GM18520 (cell line): ENCODE measurements around the gene ZNF492.
"Not testable (repeated sequence)": the region's sequence is repeated elsewhere in the genome, so short reads cannot be mapped to it uniquely, and the experiment has no call there.

Source experiments
- ATAC-seq: cut with Tn5 transposase; IDR thresholded peaks from one replicate; pipeline ENCODE4 v1.9.1; 2021; ENCODE audit not compliant: unreplicated experiment

The ZNF492 gene

DNA sequence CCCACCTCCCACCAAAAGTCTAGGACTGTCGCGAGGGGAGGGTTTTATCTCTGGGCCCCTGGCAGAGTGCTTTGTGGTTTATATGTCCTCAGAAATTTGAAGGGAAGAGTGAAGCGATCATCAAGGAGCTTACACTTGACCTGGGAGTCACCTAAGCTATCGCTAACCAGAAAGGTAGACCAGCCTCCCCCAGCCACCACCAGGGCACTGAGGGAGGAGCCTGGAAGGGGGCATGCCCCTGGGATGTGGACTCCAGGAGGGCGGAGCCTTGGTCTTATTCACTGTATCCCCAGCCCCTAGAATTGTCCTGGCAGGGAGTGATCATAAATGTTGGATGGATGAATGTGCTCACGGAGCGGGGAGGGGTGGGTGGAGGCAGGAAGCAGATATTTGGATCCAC lies 16.9 kb upstream of the ZNF492 start:
- ATAC-seq = not testable (repeated sequence)

DNA sequence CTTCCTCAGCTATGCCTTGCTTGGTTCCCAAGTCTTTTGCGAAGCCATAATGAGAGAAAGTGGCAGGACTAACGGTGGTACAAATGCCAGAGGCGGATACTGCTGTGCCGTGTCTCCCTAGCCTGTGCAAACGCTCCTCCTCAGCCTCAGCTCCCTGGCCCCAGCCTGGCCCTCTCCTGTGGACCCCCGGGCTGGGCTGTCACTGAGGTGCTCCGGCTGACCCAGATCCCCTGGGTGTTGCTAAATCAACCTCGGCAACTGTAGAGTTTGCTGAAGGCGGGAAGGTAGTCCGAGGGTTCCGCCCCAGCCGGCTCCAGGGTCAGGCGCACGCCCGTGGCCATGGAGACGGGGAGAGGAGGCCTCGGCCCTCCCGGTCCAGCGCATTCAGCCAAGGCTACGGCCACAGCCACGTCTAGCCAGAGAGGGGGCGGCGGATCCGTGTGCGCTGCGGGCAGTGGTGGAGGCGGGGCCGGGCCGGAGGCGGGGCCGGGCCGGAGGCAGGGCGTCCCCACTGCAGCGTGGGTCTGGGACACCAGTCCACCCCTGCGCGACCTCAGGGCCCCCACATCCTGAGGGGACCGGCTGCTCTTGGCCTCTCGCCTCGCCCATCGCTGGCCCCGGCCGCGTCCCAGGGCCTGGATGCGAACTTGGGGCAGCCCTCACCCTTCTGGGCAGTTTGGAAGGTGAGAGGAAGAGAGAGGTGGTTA lies 16.4 kb upstream of the ZNF492 start:
- no peak for ATAC-seq

DNA sequence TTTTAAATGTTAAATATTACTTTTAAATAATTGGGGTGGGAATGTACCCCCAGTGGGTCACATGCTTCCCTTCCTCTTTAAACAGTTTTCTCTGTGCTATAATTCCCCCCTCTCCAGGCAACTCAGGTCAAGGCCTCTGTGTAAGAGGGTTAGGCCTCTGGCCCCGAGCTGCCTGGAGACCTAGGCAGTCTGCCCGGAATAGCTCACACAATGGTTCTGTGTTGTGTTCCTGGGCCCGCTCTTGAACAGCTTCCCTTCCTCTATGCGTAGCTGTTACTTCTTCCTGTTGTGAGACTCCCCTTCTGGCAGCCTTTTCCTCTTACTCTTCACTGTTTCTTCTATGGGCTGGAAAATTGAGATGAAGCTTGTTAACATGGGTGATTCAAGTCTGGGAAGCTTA lies 14.8 kb upstream of the ZNF492 start:
- ATAC-seq = no peak

DNA sequence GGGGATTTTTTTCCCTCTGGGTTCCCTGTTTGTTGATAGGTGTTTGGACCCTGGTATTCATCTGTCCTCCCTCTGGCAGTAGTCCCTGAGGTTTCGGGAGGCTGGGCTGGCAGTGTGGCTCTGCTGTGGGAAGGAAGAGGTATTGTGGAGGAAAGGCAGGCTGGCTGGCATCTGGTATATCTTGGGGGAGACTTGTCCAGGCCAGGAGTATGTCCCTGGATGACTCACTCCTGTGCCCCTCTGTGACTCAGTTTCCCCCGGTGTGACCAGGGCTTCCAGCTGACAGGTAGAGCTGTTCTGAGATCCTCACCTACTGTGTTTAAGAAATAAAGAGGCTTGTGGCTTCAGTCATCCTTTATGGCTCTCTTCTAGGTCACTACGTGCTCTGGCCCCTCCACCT lies 14.2 kb upstream of the ZNF492 start:
- no peak for ATAC-seq

DNA sequence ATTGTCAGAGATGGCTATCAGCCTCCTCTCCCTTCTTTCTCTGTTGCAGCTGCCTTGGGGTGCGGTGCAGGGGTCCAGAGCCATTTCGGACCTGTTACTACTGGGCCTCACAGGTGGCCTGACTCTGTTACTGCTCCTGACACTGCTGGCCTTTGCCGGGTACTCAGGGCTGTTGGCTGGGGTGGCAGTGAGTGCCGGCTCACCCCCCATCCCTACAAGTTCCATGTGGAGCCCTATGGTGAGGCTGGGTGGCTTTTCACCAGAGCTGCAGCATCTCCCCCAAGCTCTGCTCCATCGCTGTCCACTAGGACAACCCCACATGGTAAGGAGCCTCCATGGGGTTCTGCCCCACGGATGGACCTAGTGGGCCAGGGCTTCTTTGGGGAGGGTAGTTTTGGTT lies 13.7 kb upstream of the ZNF492 start:
- ATAC-seq = no peak

DNA sequence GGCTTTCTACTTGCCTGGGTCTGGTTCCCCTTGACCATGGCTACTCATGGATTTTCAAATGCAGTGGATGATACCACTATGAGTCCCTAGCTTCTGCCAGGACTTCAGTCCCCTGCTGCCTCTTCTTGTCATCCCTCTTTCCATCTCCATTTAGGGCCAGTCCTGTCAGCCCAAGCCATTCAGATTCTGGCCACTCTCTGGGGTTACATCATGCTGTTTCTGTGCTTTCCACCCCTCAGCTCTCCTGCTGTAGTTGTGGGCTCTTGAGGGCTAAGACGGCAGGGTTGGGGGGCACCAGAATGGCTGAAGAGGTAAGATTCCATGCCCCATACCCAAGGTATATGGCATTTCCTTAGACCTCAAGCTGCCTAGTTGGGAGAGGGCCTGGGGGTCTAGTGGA lies 13.2 kb upstream of the ZNF492 start:
- ATAC-seq = no peak

DNA sequence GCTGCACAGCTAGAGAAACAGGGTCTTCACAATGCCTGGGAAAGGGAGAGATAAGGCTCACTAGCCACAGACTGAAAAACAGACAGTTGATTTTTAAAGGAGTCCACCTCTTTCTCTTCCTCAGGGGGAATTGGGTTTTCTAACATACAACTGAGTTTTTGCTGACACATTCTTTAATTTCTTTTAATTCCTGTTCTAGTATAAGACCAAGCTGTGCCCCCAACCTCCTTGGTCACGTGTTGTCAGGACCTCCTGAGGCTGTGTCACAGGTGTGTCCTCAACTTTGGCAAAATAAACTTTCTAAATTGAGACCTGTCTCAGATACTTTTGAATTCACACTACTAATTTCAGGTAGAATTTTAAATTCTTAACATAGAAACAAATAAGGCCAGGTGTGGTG lies 12.1 kb upstream of the ZNF492 start:
- ATAC-seq = no peak

DNA sequence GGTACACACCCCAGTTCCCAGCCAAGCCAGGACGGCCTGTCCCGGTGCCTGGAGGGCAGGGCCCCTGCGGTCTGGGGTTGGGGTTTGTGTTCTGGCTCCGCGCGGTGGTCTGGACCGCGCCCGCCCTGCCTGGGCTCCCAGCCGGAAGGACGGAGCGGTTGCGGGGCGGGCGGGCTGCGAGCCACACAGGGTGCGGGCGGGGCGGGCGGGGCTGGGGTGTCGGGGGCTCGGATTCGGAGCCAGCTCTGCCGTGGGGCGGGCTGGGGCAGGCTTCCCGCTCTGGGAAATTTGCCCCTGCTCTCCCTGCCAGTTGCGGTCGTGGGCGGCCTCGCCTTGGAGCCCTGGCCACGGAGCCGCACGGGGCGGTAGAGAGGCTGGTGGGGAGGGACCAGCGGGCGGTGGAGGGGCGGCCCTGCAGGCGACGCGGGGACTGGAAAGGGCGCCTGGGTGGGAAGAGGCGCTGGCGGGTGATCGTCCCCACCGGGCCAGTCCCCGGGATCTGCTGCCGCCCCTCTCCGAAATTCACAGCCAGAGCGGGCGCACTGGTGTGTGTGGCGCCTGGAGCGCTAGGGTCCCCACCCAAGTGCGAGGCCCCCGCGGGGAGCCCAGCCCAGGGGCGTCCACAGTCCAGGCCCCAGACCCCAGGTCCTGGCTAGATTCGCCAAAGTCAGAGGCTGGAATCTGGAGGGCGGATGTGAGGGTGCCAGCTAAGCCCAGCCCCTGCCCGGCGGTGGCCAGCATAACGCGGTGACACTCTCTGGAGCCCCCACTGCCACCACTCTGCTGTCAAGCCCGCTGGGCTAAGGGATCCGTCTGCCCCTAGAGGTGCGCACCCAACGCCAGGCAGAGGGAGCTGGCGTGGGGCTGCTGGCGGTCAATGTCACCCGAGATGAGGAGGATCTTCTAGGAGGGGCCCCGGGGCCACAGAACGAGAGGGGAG lies 11.0 kb upstream of the ZNF492 start:
- no peak for ATAC-seq

DNA sequence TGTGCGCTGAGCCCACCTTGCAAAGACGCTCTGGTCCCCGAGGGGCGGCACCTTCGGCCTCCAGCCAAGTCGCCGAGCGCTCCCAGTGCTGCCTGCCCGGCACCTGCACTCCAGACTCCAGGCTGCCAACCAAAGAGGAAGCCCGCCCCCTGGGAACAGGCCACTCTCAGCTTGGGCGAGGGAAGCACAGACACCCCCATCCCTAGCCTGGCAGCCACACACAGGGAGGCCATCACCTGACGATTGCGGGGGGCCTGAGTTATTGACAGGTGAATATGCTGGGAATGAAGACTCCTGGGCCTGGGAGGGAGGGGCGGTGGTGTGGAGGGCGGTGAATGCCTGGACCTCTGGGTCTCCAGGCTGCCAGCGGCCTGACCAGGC lies 10.3 kb upstream of the ZNF492 start:
- ATAC-seq = no peak

DNA sequence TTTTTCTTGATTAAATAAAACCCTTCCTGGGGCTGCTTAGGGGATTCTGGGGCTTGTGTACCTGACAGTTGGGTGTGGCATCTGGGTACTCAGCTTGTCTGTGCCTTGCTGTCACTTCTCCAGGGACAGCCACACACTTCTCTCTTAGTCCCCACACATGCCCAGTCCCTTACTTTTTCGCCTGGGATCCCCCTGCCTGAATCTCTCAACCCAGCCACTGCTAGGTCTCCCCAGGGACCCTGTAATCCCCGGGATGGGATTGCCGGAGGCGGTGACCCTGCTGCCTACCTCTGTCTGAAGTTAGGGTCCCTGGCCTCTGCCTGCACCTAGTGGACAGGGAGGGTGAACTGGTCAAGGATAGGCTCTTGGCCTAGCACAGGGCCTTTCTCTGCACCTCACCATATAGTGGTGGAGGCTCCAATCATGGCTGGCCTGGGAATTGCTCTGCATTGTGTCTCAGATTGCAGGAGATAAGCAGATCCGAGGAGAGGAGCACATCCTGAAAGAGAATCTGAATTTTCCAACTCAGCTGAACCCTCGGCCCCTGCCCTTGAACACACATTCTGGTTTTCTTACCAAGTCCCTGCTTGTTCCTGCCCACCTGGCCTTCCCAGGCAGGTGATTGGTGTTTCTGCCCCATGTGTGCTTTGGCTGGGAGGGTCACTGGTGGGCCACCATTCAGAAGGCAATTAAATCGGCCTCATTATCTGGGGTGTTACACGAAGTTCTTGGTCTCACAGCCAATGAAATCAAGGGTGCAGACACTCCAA lies 8.7 kb upstream of the ZNF492 start:
- ATAC-seq = no peak

DNA sequence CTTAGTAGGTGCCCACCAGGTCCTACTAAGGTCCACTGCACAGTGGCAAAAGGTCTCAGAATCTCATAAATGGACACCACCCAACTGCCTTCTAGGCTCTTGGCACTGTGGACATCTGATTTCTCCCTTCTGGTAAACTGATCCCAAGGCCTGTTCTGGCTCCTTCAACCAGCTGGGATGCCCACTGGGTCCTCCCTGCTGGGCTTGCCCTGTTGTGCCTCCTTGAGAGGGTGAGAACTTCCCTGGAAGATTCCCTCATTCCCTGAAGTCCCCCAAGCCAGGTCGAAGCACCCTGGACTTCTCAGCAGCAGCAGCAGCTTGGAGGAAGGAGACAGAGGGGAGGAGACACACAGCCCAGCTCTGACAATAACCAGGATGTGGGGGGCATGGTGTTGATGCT lies 6.6 kb upstream of the ZNF492 start:
- ATAC-seq = no peak

DNA sequence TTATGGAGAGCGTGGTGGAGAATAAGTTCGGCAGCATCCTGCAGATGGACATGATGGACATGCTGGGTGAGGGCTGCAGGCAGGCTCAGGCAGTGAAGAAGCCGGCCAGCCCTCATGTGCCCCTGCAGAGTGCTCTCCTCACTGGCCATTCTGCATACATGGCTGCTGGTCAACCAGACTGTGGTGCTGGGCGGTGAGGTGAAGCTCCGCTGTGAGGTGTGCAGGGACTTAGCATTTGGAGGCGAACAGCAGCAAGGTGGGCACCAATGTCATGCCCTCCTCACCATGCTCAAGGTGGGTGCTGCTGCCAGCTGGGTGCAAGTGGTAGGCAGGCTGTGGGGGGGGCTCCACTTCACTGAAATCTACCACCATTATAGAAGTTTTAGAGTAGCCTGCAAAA lies 5.7 kb upstream of the ZNF492 start:
- no peak for ATAC-seq

DNA sequence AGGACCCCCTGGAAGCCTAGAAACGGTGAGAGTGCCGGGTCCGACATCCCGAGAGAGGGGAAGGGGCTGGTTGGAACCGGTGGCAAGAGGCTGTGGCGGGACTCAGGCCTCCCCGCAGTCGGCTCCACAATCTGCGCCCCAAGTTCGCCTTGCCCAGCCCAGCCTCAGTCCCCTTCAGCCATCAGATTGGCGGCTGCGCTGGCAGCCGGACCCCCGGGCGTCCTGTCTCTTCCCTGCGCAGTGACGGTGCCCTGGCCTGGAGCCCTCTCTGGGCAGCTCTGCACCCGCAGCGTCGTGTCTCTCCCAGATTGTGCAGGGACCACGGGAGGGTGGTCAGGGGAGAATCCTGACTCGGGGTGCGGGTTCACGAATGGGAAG lies 315 bp downstream of the ZNF492 start:
- ATAC-seq = no peak

DNA sequence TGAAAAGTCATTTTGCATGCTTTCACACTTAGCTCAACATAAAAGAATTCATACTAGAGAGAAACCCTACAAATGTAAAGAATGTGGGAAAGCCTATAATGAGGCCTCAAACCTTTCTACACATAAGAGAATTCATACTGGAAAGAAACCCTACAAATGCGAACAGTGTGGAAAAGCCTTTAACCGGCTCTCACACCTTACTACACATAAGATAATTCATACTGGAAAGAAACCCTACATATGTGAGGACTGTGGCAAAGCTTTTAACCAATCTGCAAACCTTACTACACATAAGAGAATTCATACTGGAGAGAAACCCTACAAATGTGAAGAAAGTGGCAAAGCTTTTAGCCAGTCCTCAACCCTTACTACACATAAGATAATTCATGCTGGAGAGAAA lies 51.4 kb downstream of the ZNF492 start:
- not testable (repeated sequence) for ATAC-seq

DNA sequence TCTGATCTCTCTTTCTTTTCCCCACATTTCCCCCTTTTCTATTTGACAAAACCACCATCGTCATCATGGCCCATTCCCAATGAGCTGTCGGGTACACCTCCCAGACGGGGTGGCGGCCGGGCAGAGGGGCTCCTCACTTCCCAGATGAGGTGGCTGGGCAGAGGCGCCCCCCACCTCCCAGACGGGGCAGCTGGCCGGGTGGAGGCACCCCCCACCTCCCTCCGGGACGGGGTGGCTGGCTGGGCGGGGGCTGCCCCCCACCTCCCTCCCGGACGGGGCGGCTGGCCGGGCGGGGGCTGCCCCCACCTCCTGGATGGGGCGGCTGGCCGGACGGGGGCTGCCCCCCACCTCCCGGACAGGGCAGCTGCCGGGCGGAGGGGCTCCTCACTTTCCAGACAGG lies 68.5 kb downstream of the ZNF492 start:
- not testable (repeated sequence) for ATAC-seq

DNA sequence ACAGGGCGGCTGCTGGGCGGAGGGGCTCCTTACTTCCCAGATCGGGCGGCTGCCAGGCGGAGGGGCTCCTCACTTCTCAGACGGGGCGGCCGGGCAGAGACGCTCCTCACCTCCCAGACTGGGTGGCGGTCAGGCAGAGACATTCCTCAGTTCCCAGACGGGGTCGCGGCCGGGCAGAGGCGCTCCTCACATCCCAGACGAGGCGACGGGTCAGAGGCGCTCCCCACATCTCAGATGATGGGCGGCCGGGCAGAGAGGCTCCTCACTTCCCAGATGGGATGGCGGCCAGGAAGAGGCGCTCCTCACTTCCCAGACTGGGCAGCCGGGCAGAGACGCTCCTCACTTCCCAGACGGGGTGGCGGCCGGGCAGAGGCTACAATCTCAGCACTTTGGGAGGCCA lies 69.0 kb downstream of the ZNF492 start:
- not testable (repeated sequence) for ATAC-seq

DNA sequence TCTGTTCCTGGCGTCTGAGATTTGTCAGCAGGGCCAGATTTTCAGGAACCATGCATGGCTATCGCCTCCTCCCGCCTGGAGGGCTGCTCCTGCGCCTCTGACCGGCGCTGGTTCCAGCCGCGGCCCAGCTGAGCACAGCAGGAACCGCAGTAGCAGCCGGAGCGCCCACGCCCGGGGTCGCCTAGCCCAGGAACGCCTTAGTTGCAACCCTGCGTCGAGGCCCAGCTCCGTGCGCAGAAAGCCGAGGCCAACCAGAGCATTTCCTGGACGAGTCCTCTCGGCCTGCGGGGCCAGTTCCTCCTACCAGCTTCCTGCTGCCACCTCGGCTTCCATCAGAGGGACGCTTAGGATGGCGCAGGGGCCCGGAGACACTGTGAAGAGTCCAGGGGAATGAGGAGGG lies 74.9 kb downstream of the ZNF492 start:
- ATAC-seq = no peak
